HG02970 (cell line): ENCODE measurements around the gene MYO16.

Source experiments
- ATAC-seq: cut with Tn5 transposase; IDR thresholded peaks from one replicate; pipeline ENCODE4 v1.9.1; 2021; ENCODE audit warnings: mild to moderate bottlenecking, moderate library complexity, moderate number of reproducible peaks; ENCODE audit not compliant: unreplicated experiment, low FRiP score

MYO16 gene

DNA sequence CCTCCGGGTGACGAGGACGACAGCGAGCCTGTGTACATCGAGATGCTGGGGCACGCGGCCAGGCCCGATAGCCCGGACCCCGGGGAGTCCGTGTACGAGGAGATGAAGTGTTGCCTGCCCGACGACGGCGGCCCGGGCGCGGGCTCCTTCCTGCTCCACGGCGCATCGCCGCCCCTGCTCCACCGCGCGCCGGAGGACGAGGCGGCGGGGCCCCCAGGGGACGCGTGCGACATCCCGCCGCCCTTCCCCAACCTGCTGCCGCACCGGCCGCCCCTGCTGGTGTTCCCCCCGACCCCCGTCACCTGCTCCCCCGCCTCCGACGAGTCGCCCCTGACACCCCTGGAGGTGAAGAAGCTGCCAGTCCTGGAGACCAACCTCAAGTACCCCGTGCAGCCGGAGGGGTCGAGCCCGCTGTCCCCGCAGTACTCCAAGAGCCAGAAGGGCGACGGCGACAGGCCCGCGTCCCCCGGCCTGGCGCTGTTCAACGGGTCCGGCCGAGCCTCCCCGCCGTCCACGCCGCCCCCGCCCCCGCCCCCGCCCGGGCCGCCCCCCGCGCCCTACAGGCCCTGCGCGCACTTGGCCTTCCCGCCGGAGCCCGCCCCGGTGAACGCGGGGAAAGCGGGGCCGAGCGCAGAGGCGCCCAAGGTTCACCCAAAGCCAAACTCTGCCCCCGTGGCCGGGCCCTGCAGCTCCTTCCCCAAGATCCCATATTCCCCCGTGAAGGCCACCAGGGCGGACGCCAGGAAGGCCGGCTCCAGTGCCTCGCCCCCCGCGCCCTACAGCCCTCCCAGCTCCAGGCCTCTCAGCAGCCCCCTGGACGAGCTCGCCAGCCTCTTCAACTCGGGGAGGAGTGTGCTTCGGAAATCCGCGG is 511.3 kb downstream of the MYO16 start:
- no peak for ATAC-seq

DNA sequence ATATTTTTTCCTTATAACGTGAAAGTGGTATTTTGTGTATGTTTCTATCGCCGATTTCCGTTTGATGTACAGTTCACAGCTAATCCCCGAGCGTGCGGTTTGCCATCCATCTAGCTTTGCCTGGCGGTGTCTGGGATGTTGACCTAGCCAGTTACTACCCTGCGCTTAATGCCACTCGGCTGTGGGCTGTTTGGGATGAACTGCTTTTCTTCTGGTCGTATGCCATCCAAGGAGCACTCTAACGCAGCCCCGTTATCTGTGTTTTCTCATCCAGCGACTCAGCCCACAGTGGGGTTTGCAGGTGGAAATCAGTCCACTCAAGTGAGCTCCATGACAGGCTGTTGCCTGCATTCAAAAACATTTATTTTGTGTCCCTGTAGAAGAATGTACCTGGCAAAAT is 512.3 kb downstream of the MYO16 start:
- ATAC-seq: no peak

DNA sequence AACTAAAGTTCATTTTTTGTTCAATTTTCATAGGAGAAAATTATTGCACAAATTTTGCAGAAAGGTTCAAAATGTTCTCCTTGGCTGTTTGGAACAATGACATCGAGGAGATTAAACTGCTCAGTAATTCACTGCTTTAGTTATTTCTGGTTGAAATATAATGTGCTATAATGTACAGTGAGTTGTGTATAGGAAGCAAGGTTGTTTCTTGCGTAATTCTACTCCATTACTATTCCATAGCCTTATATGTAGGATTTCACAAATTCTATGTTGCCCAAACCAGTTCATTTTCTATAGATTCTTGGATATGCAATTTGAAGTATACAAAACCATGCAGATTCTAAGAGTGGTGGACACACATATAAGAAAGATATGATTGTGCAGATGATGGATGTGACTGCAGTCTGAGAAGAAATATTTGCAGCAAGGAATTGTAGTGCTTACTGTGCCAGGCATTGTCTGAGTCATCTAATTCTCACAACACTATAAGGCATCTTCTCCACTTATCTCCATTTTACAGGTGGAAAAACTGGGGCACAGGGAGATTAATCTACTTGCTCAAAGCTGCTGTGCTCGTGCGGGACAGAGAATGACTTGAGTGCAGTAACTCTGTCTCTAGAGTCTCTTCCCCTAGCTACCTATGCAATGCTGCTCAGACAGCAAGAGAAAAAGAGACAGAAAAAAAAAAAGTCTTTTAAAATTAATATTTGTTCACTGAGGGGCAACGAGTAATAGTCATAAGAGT is 515.5 kb downstream of the MYO16 start:
- no peak for ATAC-seq

DNA sequence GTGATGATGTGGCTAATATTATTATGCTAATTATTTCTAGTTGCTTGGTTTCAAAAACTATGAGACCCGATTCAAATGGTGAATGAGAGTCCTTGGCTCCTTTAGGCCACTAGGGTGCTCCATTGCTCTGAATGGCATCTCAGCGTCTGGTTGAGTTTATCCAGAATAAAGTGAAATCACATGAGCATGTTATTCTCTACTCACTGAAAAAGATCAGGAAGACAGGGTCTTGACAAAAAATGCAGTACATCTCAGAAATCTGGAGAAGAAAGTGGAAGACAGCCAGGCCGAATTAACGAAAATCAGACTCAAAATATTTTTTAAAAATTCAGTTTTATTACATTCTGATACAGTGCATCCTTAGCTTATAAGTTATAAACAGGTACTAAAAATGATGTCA is 516.2 kb downstream of the MYO16 start:
- peak; percentile 63 for ATAC-seq

DNA sequence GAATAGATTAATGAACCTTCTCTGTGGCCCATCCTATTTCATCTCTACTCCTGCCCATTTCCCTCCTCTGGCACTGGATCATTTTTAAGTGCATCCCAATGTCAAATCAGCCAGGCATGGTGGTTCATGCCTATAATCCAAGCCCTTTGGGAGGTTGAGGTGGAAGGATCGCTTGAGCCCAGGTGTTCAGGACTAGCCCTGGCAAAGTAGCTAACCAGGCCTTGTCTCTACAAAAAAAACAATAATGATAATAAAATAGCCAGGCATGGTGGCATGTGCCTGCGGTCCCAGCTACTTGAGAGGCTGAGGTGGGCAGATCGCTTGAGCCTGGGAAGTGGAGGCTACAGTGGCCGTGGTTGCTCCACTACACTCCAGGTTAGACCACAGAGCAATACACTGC is 517.0 kb downstream of the MYO16 start:
- ATAC-seq: no peak

DNA sequence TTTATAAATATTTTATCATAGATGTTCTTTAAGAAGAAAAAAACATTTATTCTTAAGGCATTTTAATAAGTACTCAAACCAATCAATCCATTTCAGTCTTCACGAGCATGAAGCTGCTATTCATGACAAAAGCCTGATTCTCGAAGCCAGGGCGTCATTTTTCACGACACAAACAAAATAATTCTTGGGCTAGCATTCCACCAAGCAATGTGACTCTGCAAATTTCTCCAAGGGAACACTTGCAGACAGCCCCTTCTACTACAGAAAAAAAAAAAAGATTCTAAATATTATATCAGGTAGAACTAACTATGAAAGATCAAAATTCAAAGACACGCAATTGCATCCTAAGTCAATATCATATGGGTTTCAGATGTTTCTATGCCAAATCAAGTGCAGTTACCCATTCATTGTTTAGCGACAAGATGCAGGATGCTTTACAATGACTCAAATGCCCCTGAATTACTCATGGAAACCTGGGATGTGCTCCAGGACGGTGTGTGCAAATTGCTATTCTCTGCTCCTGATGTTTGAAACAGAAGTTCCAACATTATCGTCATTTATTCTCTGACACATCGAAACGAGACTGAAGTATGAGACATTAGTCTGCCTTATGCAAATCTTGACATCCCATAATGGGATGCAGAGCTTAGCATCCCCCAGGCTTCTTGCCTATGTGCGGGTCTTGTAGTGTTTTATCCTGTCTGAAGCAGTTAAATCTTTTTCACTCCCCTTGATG is 517.7 kb downstream of the MYO16 start:
- ATAC-seq: no peak

DNA sequence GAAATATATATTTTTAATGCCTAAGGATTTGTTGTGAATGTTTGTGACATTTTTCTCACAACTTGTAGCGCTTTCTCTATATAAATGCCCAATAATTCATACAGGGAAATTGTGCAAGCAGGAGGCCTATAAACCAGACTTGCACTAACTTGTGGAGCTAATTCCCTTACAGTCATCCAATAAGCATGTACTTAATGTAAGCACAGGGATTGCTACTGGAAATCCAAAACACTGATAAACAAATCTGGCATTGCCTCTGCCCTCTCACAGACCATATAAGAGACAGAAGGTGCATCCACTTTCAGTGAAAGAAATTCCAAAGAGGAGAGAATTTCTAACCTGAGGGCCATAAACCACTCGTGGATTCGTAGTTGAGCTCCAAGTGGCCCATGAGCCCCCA is 518.8 kb downstream of the MYO16 start:
- ATAC-seq: no peak

DNA sequence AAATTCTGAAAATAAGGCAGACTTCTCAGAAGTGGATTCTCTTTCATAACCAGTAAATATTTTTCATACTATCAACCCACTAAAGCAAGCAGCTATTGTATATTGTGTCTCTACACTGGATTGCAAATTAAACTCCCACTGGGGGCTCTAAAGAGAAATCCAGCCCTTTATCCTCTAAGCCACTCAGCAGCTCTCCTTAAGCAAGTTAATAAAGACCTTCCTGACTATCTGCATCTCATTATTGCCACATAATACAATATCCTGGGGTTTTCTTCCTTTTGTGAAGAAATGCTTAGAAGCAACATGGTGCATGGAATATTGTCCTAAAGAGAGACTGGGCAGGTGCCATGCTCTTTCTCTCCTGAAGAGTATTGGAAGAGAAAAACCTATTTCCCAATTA is 521.3 kb downstream of the MYO16 start:
- ATAC-seq: no peak

DNA sequence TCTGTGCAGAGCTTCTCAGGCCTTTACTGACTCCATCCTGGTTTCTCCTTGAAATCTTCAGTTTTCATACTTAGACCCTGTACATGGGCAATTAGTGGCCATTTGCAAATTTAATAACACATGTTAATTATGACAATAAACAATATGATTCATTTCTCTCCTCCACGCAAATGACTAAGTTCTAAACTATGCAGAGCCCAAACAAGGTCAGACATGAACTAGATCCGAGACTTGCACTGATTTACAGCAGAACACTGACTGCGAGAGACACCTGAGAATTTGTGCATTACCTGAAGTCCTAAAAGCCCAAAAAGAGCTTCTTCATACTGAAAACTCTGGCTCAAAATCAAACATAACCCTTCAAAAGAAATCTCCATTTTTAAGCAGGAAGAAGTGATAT is 521.8 kb downstream of the MYO16 start:
- no peak for ATAC-seq

DNA sequence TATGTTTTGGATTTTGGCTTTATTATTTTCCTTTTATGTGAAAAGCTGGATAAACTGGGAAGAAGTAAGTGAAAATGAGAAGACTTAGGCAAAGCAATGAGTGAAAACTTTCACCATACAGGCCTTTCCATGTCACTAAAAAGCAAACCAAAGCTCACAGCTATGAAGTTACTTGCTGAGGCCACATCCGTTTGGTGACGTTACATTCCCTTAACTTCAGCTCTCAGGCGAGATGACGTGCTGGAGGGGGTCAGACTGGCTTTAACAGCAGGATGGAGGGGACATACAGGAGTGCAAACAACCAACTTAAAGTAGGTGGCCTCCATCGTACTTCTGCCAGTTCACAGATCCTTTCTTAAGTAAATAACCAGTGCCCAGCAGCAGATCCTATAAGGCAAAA is 522.3 kb downstream of the MYO16 start:
- no peak for ATAC-seq

DNA sequence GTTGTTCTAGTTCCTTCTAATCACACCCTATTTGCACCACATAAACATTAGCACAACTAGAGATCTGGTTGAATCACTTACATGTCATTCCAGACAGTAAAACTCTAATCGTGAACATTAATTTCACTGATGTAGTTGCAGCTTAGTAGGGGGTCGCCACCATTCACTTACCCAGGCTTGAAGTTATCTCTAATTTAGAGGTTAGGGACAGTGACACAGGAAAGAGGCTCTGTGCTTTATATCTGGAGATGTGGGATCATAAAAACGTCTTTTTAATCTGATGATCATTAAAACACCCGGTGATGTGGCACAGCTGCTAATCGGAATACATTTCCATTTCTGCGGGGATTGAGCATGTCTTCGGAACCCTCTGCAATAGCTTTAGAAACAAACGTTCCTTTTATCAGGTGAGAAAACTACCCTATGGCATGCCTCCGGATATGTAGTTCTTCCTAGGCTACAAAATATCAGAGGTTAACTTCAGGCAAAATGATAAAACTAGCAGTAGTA is 523.0 kb downstream of the MYO16 start:
- no peak for ATAC-seq

DNA sequence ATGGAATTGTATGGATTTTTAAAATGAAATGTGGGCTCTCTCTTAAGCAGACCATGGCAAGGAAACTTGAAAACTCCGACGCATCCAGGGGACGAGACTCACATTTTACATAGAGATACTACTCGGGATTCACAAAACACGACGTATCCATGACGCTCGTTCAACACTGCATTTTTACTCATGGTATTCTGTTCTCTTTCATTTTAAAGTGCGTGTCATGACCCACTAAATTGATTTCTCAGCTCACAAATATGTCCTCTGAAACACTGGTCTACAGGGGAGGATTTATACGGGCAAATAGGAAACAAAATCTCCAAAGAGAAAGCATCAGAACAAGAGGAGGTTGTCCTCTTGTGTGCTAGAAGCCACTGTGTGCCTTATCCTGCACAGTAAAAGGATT is 523.5 kb downstream of the MYO16 start:
- no peak for ATAC-seq

DNA sequence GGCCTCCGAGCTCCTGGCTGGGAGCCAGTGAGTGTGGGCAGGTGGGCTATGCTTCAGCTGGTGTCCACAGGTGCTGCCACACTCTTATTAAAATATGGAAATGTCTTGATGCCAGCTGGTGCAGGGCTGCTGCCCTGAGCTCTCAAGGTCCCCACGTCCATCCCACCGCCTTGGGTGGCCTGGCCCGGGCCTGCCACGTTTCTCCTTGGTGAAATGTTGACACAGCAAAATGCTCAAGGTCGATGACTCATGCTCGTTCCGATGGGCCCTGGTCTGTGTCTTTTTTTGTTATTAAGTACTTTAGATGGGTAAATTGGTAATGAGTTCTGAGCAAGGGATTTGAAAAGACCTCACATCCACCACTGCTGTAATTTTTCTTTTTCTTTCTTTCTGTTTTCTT is 524.7 kb downstream of the MYO16 start:
- no peak for ATAC-seq

DNA sequence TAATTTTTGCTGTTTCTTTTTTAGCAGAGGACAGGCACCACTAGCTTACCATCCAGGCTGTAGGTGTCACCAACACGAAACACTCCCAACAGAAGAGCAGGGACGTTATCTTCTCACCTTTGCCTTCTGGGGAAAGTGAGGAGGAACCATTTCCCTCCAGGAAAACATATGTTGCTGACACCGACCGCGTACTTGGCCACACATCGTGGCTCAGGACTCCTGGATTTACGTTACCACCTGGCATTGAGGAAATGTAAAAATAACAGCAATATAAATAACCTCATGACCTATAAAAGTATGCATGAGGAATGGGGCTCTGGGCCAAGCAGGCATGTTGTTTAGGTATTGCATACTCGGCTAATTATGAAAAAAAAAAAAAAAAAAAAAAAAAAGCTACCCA is 525.1 kb downstream of the MYO16 start:
- no peak for ATAC-seq

DNA sequence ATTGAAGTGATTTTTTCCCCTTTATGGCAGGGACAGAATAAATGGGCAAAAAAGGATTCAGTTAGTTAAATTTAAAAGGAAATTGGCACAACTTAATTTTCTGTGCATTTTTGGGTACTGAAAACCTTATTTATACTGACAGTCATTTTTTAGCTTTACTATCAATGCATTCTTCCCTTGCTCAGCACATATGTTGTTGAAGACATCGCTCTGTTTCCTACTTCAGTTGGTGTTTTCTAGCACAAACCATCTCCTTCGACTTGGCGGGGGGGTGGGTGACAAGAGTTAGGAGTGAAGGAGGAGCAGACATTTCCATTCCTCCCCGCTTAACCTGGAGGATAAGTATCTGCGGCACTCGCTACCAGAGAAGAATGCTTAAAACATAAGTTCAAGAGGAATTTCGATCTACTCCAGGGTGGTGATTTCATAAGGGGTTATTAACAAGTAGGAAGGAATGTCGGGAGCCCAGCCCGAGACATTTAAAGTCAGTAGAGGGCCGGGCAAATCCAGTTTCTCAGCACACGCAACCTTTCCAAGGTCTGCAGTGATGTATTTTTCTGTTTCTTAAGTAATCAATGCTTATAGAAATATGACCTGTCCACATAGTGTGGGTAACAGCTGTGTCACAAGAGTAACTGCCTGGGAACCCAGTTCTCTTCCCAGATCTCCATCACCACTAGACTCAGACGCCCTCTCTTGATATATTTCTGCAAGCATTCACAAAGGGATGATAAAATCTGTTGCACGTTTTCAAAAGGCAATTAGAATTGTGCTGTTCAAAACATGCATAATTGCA is 525.8 kb downstream of the MYO16 start:
- ATAC-seq: no peak

DNA sequence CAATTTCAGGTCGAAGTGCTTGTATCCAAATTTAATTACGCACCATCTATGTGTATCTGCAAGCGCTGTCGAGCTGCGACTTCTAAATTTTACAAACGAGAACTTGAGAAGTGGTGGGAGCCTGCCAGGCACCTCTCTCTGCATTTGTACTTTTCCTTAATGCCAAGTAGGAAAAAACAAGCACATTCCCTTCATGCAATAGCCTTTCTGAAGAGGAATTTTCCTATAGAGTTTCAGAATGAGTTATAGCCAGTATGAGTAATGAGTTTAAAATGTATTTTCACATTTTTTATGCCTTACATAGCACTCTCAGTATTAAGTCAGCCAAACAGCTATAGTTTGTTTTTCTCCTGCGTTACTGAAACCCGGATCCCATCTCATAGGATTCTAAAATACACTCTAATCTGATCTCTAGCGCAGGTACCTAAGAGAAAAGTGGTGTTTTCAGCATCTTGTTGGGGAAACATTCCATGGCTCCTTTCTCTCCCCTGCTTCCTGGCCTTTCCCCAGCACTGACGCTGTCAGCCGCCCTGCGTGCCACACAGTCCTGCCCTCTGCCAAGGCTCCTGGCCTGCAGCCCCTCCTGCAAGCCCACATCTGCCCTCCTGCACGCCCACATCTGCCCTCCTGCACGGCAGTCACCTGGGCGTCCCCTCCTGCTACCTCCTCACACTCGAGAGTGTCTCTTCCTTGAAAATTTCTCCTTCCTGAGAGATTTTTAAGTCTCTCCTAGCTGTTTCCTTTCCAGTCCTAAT is 526.9 kb downstream of the MYO16 start:
- ATAC-seq: no peak

DNA sequence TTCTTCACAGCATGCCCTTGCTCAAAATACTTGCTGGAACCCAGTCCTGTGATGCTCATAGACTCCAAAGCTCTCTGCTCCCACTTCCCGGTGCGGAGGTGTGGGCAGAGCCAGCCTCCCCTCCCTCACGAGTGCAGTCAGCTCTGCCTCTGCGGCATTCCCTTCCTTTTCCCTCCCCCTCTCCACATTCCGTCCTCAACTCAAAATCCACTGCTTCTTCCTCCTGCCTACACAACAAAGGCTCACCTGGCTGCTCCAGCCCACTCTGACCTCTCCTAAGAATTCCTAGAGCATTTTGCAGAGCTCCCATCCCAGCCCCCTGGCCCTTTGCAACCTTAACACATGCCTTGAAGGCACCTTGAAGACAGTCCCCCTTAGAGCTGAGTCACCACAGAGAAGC is 527.9 kb downstream of the MYO16 start:
- no peak for ATAC-seq

DNA sequence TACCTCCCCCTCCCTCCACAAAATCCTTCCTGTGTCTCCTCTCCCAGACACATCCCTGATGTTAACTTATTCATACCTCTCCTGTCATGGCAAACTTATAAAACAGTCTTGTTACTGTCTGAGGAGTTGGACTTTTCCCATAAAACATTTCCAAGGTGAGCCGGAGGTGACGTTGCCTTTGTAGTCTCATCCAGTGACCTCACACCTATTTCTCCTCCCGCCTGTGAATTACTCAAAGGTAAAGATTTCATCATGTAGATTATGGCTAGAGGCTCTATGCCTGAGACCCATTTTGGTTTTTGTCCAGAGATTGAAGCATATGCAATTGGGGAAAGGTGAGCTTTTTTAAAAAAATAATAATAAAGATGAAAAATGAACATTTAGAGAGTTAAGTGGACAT is 529.0 kb downstream of the MYO16 start:
- no peak for ATAC-seq

DNA sequence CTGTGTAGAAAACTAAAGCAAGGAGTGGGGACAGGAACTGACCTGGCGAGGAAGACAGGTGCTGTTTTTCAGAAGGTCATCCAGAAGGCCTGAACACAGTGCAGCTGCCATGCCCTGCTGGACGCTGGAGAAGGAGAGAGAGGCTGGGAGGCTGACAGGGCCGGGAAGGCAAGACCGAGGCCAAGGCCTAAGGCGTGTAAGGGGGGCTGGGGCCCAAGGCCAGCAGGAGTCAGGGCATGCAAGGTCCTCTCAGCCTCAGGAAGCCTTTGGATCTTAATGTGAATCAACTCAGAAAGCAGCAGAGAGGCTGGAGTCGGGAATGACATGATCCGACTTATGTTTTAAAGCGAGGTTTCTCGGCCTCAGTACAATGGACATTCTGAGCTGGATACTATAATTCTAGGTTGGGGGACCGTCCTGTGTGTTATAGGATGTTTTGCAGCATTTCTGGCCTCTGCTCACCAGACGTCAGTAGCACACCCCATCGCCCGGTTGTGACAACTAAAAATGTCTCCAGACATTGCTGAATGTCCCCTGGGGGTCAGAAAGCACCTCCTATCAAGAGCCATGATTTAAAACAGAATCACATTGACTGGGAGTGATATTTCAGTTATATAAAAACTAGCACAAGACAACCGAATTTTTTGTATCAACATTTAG is 530.4 kb downstream of the MYO16 start:
- ATAC-seq: no peak
